HEK293 (cell line): ENCODE data around the gene PDE4D.

Experiments
- CTCF ChIA-PET: fragments of 350-600 bp; formaldehyde crosslinking; extraction: SDS; loops from one replicate; lab custom pipeline; 2021; ENCODE audit warnings: antibody characterized with exemption; lab: Yijun Ruan, JAX
- POLR2A ChIA-PET: fragments of 300-600 bp; formaldehyde crosslinking; extraction: SDS; loops from one replicate; lab custom pipeline; 2020; ENCODE audit warnings: antibody characterized with exemption, inconsistent platforms; lab: Yijun Ruan, JAX
- H3K27ac ChIP-seq: fragments of 200-500 bp; sonication (Bioruptor generic); 2 replicates; pipeline ENCODE4 v1.5.1; 2014; ENCODE audit warnings: low read depth, low read length, control low read depth, inconsistent platforms; ENCODE audit errors: extremely low read depth
- H3K36me3 ChIP-seq, 2 experiments: fragments of 200-500 bp in 1 of 2; sonication (Bioruptor generic) in 1 of 2; 1 replicate in 1 of 2; 2 replicates in 1 of 2; pipeline ENCODE4 v1.5.1; 2014 to 2017; ENCODE audit warnings: inconsistent platforms in 2 of 2, low read length in 2 of 2; ENCODE audit not compliant: control insufficient read depth in 2 of 2, insufficient read depth in 1 of 2
- H3K4me1 ChIP-seq: fragments of 200-500 bp; sonication (Bioruptor generic); 2 replicates; pipeline ENCODE4 v1.5.1; 2014; ENCODE audit warnings: mild to moderate bottlenecking, low read length, inconsistent platforms; ENCODE audit not compliant: control insufficient read depth, insufficient read depth
- H3K4me3 ChIP-seq: 2 replicates; pipeline ENCODE4 v1.5.1; 2011; ENCODE audit warnings: low read depth, mild to moderate bottlenecking, control low read depth, low read length, moderate library complexity
- H3K9me3 ChIP-seq: fragments of 200-500 bp; sonication (Bioruptor generic); 2 replicates; pipeline ENCODE4 v1.5.1; 2014; ENCODE audit warnings: low read depth, low read length, inconsistent platforms; ENCODE audit not compliant: control insufficient read depth, insufficient read depth
- BCL11A ChIP-seq: fragments of 450-650 bp; formaldehyde crosslinking; IDR thresholded peaks from 2 replicates; pipeline ENCODE4 v1.5.1; 2016; ENCODE audit warnings: low read depth, missing biosample characterization, missing genetic modification characterization
- IKZF3 ChIP-seq: fragments of 450-650 bp; IDR thresholded peaks from 2 replicates; pipeline ENCODE4 v1.5.0; 2018; ENCODE audit warnings: missing biosample characterization, mild to moderate bottlenecking, missing genetic modification characterization, moderate library complexity
- KLF7 ChIP-seq: fragments of 450-650 bp; formaldehyde crosslinking; IDR thresholded peaks from 2 replicates; pipeline ENCODE4 v1.5.1; 2016; ENCODE audit warnings: missing biosample characterization, missing genetic modification characterization, borderline replicate concordance
- OSR2 ChIP-seq: fragments of 450-650 bp; formaldehyde crosslinking; IDR thresholded peaks from 2 replicates; pipeline ENCODE4 v1.5.1; 2016; ENCODE audit warnings: missing biosample characterization, missing genetic modification characterization
- REPIN1 ChIP-seq: fragments of 450-650 bp; formaldehyde crosslinking; IDR thresholded peaks from 2 replicates; pipeline ENCODE4 v1.5.1; 2017; ENCODE audit warnings: missing biosample characterization, missing genetic modification characterization, low read depth
- WT1 ChIP-seq: fragments of 450-650 bp; formaldehyde crosslinking; IDR thresholded peaks from 2 replicates; pipeline ENCODE4 v1.5.1; 2016; ENCODE audit warnings: missing biosample characterization, missing genetic modification characterization
- ZBTB48 ChIP-seq: fragments of 450-650 bp; formaldehyde crosslinking; IDR thresholded peaks from 2 replicates; pipeline ENCODE4 v1.5.1; 2016; ENCODE audit warnings: missing biosample characterization, missing genetic modification characterization
- ZIC2 ChIP-seq: fragments of 450-650 bp; formaldehyde crosslinking; IDR thresholded peaks from 2 replicates; pipeline ENCODE4 v1.5.1; 2016; ENCODE audit warnings: missing biosample characterization, missing genetic modification characterization
- ZNF133 ChIP-seq: fragments of 450-650 bp; formaldehyde crosslinking; IDR thresholded peaks from 2 replicates; pipeline ENCODE4 v1.5.1; 2016; ENCODE audit warnings: missing biosample characterization, missing genetic modification characterization
- ZNF23 ChIP-seq: fragments of 450-650 bp; formaldehyde crosslinking; IDR thresholded peaks from 2 replicates; pipeline ENCODE4 v1.5.1; 2016; ENCODE audit warnings: missing biosample characterization, missing genetic modification characterization, borderline replicate concordance
- ZNF266 ChIP-seq: fragments of 450-650 bp; formaldehyde crosslinking; IDR thresholded peaks from 2 replicates; pipeline ENCODE4 v1.5.1; 2016; ENCODE audit warnings: missing biosample characterization, missing genetic modification characterization, low read depth
- ZNF48 ChIP-seq: fragments of 450-650 bp; formaldehyde crosslinking; IDR thresholded peaks from 2 replicates; pipeline ENCODE4 v1.5.1; 2016; ENCODE audit warnings: missing biosample characterization, missing genetic modification characterization
- ZNF530 ChIP-seq: fragments of 450-650 bp; formaldehyde crosslinking; IDR thresholded peaks from 2 replicates; pipeline ENCODE4 v1.5.1; 2016; ENCODE audit warnings: low read depth, missing biosample characterization, missing genetic modification characterization
- ZNF544 ChIP-seq: fragments of 450-650 bp; formaldehyde crosslinking; IDR thresholded peaks from 2 replicates; pipeline ENCODE4 v1.5.0; 2017; ENCODE audit warnings: missing biosample characterization, missing genetic modification characterization
- ZNF610 ChIP-seq: fragments of 450-650 bp; formaldehyde crosslinking; IDR thresholded peaks from 2 replicates; pipeline ENCODE4 v1.5.1; 2016; ENCODE audit warnings: missing biosample characterization, missing genetic modification characterization, borderline replicate concordance
- ZNF701 ChIP-seq: fragments of 450-650 bp; formaldehyde crosslinking; IDR thresholded peaks from 2 replicates; pipeline ENCODE4 v1.5.1; 2016; ENCODE audit warnings: missing biosample characterization, missing genetic modification characterization
- ZNF777 ChIP-seq: fragments of 450-650 bp; formaldehyde crosslinking; IDR thresholded peaks from 2 replicates; pipeline ENCODE4 v1.5.1; 2017; ENCODE audit warnings: missing biosample characterization, missing genetic modification characterization, borderline replicate concordance
- ZNF785 ChIP-seq: fragments of 450-650 bp; formaldehyde crosslinking; IDR thresholded peaks from 2 replicates; pipeline ENCODE4 v1.5.1; 2016; ENCODE audit warnings: missing biosample characterization, missing genetic modification characterization
- ZNF843 ChIP-seq: fragments of 450-650 bp; formaldehyde crosslinking; IDR thresholded peaks from 2 replicates; pipeline ENCODE4 v1.5.1; 2016; ENCODE audit warnings: missing biosample characterization, missing genetic modification characterization
- TF ChIP-seq, protein P1 (sequence below): IDR thresholded peaks from 2 replicates; pipeline ENCODE4 v1.6.1; 2011; ENCODE audit warnings: mild to moderate bottlenecking, low read depth, low read length, borderline replicate concordance
- TF ChIP-seq, protein P2 (sequence below): fragments of 450-650 bp; formaldehyde crosslinking; IDR thresholded peaks from 2 replicates; pipeline ENCODE4 v1.5.1; 2016; ENCODE audit warnings: missing biosample characterization, missing genetic modification characterization
- TF ChIP-seq, protein P3 (sequence below): fragments of 450-650 bp; formaldehyde crosslinking; conservative IDR thresholded peaks from 2 replicates; pipeline ENCODE4 v1.5.1; 2016; ENCODE audit warnings: low read depth, missing biosample characterization, missing genetic modification characterization
- TF ChIP-seq, protein P4 (sequence below): fragments of 450-650 bp; formaldehyde crosslinking; IDR thresholded peaks from 2 replicates; pipeline ENCODE4 v1.5.1; 2016; ENCODE audit warnings: missing biosample characterization, missing genetic modification characterization
- TF ChIP-seq, protein P5 (sequence below): fragments of 450-650 bp; formaldehyde crosslinking; conservative IDR thresholded peaks from 2 replicates; pipeline ENCODE4 v1.5.1; 2016; ENCODE audit warnings: low read depth, missing biosample characterization, missing genetic modification characterization

The PDE4D gene

DNA sequence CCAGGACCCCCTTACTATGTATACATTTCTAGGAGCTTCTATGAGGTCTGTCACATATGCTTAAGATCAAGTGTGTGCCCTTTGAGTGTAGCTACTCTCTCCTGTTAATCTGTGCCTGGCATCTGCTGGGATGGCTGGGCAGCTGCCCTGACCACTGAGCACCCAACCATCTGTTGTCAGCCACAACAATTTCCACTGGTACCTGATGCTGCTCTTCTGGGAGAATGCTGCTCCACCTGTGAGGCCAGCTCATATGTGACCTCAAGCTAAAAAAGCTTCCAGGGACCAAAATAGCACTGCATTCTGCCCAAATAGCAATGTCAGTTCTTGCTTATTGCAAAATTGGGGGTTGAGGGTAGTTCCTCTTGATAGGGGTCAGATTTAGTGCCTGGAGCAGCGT, 715.0 kb downstream of the PDE4D start:
- Histone ChIP-seq H3K36me3 (no peaks in the 10 kb centered on the region), H3K27ac (no peak overlapping the region), H3K4me3 (no peak overlapping the region), H3K9me3 (no peaks in the 10 kb centered on the region), H3K4me1 (no peaks in the 10 kb centered on the region)
- TF ChIP-seq, protein P1, sequence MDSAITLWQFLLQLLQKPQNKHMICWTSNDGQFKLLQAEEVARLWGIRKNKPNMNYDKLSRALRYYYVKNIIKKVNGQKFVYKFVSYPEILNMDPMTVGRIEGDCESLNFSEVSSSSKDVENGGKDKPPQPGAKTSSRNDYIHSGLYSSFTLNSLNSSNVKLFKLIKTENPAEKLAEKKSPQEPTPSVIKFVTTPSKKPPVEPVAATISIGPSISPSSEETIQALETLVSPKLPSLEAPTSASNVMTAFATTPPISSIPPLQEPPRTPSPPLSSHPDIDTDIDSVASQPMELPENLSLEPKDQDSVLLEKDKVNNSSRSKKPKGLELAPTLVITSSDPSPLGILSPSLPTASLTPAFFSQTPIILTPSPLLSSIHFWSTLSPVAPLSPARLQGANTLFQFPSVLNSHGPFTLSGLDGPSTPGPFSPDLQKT, result no peak
- TF ChIP-seq ZNF777 (tag by site-specific recombination) (no peak), ZNF133 (tag by site-specific recombination) (no peak), ZNF544 (tag by site-specific recombination) (no peak), BCL11A (tag by site-specific recombination) (no peak), ZNF23 (tag by site-specific recombination) (no peak), KLF7 (tag by site-specific recombination) (no peak), ZNF701 (no peak), WT1 (no peak), ZNF843 (no peak), ZNF785 (no peak), ZBTB48 (tag by site-specific recombination) (no peak), ZIC2 (tag by site-specific recombination) (no peak)
- TF ChIP-seq, protein P2, sequence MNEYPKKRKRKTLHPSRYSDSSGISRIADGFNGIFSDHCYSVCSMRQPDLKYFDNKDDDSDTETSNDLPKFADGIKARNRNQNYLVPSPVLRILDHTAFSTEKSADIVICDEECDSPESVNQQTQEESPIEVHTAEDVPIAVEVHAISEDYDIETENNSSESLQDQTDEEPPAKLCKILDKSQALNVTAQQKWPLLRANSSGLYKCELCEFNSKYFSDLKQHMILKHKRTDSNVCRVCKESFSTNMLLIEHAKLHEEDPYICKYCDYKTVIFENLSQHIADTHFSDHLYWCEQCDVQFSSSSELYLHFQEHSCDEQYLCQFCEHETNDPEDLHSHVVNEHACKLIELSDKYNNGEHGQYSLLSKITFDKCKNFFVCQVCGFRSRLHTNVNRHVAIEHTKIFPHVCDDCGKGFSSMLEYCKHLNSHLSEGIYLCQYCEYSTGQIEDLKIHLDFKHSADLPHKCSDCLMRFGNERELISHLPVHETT (tag by site-specific recombination), result no peak
- TF ChIP-seq, protein P3, sequence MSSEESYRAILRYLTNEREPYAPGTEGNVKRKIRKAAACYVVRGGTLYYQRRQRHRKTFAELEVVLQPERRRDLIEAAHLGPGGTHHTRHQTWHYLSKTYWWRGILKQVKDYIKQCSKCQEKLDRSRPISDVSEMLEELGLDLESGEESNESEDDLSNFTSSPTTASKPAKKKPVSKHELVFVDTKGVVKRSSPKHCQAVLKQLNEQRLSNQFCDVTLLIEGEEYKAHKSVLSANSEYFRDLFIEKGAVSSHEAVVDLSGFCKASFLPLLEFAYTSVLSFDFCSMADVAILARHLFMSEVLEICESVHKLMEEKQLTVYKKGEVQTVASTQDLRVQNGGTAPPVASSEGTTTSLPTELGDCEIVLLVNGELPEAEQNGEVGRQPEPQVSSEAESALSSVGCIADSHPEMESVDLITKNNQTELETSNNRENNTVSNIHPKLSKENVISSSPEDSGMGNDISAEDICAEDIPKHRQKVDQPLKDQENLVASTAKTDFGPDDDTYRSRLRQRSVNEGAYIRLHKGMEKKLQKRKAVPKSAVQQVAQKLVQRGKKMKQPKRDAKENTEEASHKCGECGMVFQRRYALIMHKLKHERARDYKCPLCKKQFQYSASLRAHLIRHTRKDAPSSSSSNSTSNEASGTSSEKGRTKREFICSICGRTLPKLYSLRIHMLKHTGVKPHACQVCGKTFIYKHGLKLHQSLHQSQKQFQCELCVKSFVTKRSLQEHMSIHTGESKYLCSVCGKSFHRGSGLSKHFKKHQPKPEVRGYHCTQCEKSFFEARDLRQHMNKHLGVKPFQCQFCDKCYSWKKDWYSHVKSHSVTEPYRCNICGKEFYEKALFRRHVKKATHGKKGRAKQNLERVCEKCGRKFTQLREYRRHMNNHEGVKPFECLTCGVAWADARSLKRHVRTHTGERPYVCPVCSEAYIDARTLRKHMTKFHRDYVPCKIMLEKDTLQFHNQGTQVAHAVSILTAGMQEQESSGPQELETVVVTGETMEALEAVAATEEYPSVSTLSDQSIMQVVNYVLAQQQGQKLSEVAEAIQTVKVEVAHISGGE (tag by site-specific recombination), result no peak
- ChIA-PET POLR2A (no interaction called here), CTCF (interaction anchor here (0.7 to 2.5 kb wide), 4 partner anchors 10 to 684 kb away, joined by 3 to 8 read pairs (median 3); no protein-coding TSS in a partner anchor)

DNA sequence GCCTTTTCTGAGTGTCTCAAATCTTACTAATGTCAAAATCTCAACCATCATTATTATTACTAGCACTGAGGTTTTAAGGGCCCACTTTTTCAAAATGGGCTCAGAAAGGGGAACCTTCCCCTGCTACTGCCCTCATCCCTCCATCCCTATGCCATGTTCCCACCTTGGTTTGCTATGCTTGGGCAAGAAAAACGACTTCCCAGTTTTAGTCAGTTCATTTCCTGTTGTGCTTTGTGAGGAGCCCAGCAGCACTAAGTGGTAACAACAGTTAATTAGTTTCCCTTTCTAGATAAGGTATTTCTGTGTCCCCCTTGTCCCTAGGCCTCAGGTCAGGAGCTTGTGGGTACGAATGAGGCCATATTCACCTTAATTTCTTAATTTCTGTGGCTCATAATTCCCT, 715.5 kb downstream of the PDE4D start:
- no peaks in the 10 kb centered on the region for H3K9me3 ChIP-seq
- no peak overlapping the region for H3K27ac ChIP-seq
- ChIA-PET CTCF (interaction anchor here (0.6 to 1.3 kb wide), 4 partner anchors 10 to 683 kb away, joined by 3 read pairs; no protein-coding TSS in a partner anchor), POLR2A (no interaction called here)
- H3K4me1 ChIP-seq, result no peaks in the 10 kb centered on the region
- no peak overlapping the region for H3K4me3 ChIP-seq
- H3K36me3 ChIP-seq, result no peaks in the 10 kb centered on the region
- TF ChIP-seq REPIN1 (tag by site-specific recombination) (no peak), ZNF266 (tag by site-specific recombination) (no peak), ZNF777 (tag by site-specific recombination) (no peak), OSR2 (tag by site-specific recombination) (no peak), IKZF3 (tag by site-specific recombination) (no peak), ZNF610 (no peak), ZNF48 (no peak), ZNF530 (tag by site-specific recombination) (no peak)
- TF ChIP-seq, protein P4, sequence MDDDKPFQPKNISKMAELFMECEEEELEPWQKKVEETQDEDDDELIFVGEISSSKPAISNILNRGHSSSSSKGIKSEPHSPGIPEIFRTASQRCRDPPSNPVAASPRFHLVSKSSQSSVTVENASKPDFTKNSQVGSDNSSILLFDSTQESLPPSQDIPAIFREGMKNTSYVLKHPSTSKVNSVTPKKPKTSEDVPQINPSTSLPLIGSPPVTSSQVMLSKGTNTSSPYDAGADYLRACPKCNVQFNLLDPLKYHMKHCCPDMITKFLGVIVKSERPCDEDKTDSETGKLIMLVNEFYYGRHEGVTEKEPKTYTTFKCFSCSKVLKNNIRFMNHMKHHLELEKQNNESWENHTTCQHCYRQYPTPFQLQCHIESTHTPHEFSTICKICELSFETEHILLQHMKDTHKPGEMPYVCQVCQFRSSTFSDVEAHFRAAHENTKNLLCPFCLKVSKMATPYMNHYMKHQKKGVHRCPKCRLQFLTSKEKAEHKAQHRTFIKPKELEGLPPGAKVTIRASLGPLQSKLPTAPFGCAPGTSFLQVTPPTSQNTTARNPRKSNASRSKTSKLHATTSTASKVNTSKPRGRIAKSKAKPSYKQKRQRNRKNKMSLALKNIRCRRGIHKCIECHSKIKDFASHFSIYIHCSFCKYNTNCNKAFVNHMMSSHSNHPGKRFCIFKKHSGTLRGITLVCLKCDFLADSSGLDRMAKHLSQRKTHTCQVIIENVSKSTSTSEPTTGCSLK, result no peak
- TF ChIP-seq, protein P5, sequence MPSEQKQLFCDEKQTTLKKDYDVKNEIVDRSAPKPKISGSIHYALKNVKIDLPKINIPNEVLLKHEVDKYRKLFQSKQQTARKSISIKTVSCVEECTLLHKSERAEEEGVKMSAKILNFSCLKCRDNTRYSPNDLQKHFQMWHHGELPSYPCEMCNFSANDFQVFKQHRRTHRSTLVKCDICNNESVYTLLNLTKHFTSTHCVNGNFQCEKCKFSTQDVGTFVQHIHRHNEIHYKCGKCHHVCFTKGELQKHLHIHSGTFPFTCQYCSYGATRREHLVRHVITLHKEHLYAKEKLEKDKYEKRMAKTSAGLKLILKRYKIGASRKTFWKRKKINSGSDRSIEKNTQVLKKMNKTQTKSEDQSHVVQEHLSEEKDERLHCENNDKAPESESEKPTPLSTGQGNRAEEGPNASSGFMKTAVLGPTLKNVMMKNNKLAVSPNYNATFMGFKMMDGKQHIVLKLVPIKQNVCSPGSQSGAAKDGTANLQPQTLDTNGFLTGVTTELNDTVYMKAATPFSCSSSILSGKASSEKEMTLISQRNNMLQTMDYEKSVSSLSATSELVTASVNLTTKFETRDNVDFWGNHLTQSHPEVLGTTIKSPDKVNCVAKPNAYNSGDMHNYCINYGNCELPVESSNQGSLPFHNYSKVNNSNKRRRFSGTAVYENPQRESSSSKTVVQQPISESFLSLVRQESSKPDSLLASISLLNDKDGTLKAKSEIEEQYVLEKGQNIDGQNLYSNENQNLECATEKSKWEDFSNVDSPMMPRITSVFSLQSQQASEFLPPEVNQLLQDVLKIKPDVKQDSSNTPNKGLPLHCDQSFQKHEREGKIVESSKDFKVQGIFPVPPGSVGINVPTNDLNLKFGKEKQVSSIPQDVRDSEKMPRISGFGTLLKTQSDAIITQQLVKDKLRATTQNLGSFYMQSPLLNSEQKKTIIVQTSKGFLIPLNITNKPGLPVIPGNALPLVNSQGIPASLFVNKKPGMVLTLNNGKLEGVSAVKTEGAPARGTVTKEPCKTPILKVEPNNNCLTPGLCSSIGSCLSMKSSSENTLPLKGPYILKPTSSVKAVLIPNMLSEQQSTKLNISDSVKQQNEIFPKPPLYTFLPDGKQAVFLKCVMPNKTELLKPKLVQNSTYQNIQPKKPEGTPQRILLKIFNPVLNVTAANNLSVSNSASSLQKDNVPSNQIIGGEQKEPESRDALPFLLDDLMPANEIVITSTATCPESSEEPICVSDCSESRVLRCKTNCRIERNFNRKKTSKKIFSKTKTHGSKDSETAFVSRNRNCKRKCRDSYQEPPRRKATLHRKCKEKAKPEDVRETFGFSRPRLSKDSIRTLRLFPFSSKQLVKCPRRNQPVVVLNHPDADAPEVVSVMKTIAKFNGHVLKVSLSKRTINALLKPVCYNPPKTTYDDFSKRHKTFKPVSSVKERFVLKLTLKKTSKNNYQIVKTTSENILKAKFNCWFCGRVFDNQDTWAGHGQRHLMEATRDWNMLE (tag by site-specific recombination), result no peak
